NCI-H2196 (cell line): Measurements from ENCODE around the gene HPD.
"Not testable (repeated sequence)": the region's sequence is repeated elsewhere in the genome, so short reads cannot be mapped to it uniquely, and the experiment has no call there.

Experiments
- DNase-seq: peaks from one replicate; lab custom pipeline; 2025; ENCODE audit not compliant: unreplicated experiment; lab: John Stamatoyannopoulos, UW

HPD gene

GRCh38 chr12:121858662-121859572 is at the start of gene HPD:
Gene HPD, minus strand, starts transcription at chr12:121858859. Its CDS starts 36 bp downstream, at chr12:121858823.
- no peak for DNase-seq

- no peak for DNase-seq
Observed at GRCh38 chr12:121905746-121906145, 47.1 kb upstream of the HPD start.

- DNase-seq, result no peak
Observed at GRCh38 chr12:121903202-121903601, 44.5 kb upstream of the HPD start.

GRCh38 chr12:121899590-121899989 is 40.9 kb upstream of the HPD start:
- no peak for DNase-seq

GRCh38 chr12:121898287-121898686 is 39.6 kb upstream of the HPD start:
- DNase-seq, result no peak

GRCh38 chr12:121894633-121895032 is 36.0 kb upstream of the HPD start:
- DNase-seq, result no peak

- peak; percentile 56 for DNase-seq
Observed at GRCh38 chr12:121893961-121894460, 35.4 kb upstream of the HPD start.

GRCh38 chr12:121892673-121893561 is 34.3 kb upstream of the HPD start:
- DNase-seq, result no peak

GRCh38 chr12:121889661-121890060 is 31.0 kb upstream of the HPD start:
- not testable (repeated sequence) for DNase-seq

GRCh38 chr12:121889274-121889624 is 30.6 kb upstream of the HPD start:
- DNase-seq, result no peak

GRCh38 chr12:121888478-121889273 is 30.0 kb upstream of the HPD start, which contains the start of gene PSMD9:
Gene PSMD9, plus strand, starts transcription at chr12:121888790. Its CDS starts 67 bp downstream, at chr12:121888857.
- peak; percentile 97 for DNase-seq

GRCh38 chr12:121888083-121888477 is 29.4 kb upstream of the HPD start:
- no peak for DNase-seq

- not testable (repeated sequence) for DNase-seq
Observed at GRCh38 chr12:121885129-121885528, 26.5 kb upstream of the HPD start.

GRCh38 chr12:121883315-121883660 is 24.6 kb upstream of the HPD start:
- DNase-seq, result peak; percentile 12

GRCh38 chr12:121876080-121876447 is 17.4 kb upstream of the HPD start:
- DNase-seq, result not testable (repeated sequence)

GRCh38 chr12:121875582-121875981 is 16.9 kb upstream of the HPD start:
- no peak for DNase-seq

GRCh38 chr12:121874071-121874470 is 15.4 kb upstream of the HPD start:
- no peak for DNase-seq

- no peak for DNase-seq
Observed at GRCh38 chr12:121873216-121873569, 14.5 kb upstream of the HPD start.

GRCh38 chr12:121872546-121873215 is 14.0 kb upstream of the HPD start:
- peak; percentile 5 for DNase-seq

- no peak for DNase-seq
Observed at GRCh38 chr12:121871467-121871866, 12.8 kb upstream of the HPD start.
